ENCODE results near the gene ALOXE3.

ALOXE3 gene

GRCh38 chr17:8117980-8118768 lies at the start of gene ALOXE3:
ALOXE3 (minus strand) TSS chr17:8118514; CDS start chr17:8117990, 524 bp downstream.
- DNase-seq (ENCODE audit: low spot score): peak; percentile 68

- DNase-seq (ENCODE audit: low spot score): no peak
Measured at GRCh38 chr17:8167526-8167925, 49.2 kb upstream of the ALOXE3 start.

- DNase-seq (ENCODE audit: low spot score): no peak
Measured at GRCh38 chr17:8166731-8167130, 48.4 kb upstream of the ALOXE3 start.

DNA sequence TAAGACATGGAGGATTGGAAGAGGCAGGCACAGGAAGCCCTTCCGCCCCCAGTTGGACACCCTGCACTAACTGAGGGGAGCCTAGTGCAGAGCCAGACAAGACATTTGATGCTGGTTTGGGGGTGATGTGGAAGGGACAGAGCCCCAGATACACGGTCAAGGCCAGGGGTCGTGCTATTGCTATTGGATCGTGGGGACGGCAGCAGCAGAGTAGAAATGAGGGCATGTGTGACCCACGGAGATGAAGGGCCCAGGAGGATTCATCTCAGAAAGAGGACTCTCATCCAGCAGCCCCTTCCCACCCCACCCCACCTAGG lies 46.5 kb upstream of the ALOXE3 start:
- no peak for DNase-seq (ENCODE audit: low spot score)

- DNase-seq (ENCODE audit: low spot score): peak; percentile 57
Measured at GRCh38 chr17:8163978-8164814, 45.9 kb upstream of the ALOXE3 start.

DNA sequence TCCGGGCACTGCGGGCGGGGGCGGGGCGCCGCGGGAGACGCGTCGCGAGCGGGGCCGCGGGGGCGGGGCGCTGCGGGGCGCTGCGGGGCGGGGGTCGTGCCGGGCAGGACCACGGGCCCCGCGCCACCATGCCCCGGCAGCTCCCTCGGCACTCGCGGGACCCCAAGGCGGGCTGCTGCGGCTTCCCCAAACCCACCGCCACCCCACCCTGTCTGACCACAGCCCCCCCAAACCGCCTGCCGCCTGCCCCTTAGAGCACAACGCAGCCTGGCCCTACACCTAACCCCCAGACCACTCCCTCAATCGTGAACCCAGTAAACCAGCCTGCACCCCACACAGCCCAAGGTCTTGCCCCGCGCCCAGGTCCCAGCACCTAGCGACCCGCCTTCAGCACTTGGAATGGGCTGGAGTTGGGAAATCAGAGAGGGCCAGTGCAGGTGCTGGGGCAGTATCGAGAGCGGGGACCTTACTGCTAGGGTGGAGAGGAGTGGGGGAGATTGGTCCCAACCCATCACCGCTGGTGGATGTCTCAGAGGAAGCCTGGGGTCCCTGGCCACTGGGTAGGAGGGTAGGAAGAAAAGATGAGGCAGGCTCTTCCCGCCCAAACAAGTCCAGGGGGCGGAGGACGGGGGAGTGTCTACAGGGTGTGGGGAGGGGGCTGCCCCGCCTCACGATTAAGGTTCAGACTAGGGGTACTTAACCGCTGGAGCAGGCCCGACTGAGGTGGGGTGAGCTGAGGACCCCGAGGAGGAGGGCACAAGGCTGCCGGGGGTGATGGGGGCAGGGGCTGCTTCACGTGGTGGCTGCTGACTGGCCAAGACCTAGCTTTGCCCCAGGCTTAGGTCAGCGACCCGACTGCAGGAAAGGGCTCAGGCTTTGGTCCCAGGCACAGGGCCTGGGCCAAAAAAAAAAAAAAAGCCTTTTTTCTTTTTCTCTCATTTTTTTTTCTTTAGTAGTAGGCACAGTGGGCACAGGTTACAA lies 45.0 kb upstream of the ALOXE3 start:
- DNase-seq (ENCODE audit: low spot score): no peak

- DNase-seq (ENCODE audit: low spot score): peak; percentile 69
Measured at GRCh38 chr17:8162233-8162996, 44.1 kb upstream of the ALOXE3 start, which contains the start of gene VAMP2. VAMP2 (minus strand) TSS chr17:8162948; CDS start chr17:8162879, 69 bp downstream.

DNA sequence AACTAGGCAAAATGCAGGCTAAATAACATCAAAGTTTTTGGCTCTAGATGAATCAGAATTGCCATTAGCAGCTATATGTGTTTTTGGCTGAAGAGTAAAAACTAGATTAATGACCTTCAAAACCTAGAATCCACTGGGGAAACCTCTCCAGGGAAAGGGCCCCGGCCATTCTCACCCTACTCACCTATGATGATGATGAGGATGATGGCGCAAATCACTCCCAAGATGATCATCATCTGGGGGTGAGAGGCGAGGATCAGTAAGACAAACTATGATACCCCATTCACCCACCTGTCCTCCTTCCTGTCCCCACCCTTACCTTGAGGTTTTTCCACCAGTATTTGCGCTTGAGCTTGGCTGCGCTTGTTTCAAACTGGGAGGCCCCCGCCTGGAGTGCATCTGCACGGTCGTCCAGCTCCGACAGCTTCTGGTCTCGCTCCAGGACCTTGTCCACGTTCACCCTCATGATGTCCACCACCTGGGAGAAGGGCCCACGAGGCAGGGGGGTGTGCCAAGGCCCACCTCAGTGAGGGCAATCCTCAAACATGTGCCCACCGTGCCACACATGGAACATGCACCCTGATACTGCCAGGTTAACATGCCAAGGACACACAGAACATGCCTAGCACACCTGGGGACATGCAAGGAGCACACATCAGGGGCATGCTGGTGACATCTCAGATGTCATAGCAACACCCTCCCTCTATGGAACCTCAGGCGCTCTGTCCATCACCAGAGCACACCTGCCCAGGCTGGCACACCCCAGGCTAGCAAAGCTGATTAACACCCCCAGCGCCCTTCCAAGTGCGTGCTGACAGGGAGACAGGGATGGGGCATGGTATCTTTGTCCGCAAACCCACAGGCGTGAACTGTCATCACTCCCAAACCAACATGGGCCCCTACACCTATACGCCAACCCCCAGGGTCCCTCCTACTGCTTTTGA lies 43.2 kb upstream of the ALOXE3 start:
- no peak for DNase-seq (ENCODE audit: low spot score)

DNA sequence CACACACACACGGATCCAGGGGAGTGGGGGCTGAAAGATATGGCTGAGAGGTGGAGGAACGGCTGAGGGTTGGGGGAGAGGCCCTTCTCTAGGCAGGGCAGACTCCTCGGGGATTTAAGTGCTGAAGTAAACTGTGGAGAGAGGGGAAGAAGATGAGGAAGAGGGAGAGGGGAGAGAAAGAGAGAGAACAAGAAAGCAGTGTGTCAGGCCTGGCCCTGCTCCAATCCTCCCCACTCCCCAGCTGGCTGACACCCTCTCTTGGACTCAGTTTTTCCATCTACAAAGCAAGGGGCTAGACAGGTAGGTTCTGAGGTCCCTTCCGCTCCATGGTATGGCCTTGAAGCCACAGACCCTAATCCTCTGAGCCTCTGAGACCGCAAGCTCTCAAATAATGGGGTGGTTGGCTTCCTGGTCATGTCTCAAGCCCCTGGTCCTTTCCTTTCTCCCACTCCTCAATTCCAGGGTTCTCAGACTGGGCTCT lies 42.5 kb upstream of the ALOXE3 start:
- DNase-seq (ENCODE audit: low spot score): no peak

DNA sequence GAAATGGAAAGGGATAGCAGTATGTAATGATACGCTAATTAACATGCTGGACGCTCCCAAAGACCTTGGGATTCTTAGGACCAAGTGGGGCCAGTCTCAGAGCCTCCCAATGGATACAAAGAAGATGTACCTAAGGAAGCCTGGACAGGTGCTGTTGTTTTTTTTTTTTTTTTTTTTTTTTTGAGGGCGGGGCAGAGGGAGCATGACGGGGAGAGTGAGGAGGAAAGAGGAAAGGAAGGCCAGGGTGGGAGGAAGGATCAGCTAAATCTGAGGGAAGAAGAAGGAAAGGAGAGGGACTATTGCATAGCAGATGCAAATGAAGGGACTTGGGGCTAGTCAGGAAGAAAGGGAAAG lies 41.9 kb upstream of the ALOXE3 start:
- DNase-seq (ENCODE audit: low spot score): no peak

- DNase-seq (ENCODE audit: low spot score): no peak
Measured at GRCh38 chr17:8159459-8160223, 41.3 kb upstream of the ALOXE3 start.

GRCh38 chr17:8159032-8159400 lies 40.7 kb upstream of the ALOXE3 start:
- no peak for DNase-seq (ENCODE audit: low spot score)

DNA sequence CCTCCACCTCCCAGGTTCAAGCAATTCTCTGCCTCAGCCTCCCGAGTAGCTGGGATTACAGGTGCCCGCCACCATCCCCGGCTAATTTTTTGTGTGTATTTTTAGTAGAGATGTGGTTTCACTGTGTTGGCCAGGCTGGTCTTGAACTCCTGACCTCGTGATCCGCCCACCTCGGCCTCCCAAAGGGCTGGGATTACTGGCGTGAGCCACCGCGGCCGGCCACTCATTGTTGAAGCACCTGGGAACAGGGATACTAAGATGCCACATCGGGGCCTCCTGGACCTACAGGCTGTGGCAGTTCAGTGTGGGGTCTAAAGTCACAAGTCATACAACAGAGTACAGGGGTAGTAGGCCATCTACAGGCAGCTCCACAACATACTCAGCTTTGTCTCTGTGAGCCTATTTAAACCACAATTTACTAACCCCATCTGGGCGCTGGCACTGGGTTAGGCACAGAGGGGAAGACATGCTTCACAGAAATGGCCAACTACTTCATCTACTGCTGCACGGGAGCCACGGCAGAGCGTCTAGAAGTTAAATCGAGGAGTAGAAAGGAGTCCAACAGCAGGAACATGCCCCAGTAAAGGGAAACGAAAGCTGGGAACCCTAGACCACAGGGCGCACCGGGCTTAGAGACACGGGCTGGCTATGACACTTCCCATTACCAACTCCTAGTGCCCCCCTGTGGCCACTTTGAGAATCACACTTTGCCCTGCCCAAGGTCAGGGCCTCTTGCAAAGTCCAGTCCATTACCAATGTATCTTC lies 40.1 kb upstream of the ALOXE3 start:
- peak; percentile 88 for DNase-seq (ENCODE audit: low spot score)

GRCh38 chr17:8156246-8156992 lies 38.1 kb upstream of the ALOXE3 start:
- peak; percentile 99 for DNase-seq (ENCODE audit: low spot score)

GRCh38 chr17:8155996-8156245 lies 37.6 kb upstream of the ALOXE3 start:
- no peak for DNase-seq (ENCODE audit: low spot score)

GRCh38 chr17:8155231-8155995 lies 37.1 kb upstream of the ALOXE3 start:
- DNase-seq (ENCODE audit: low spot score): no peak

DNA sequence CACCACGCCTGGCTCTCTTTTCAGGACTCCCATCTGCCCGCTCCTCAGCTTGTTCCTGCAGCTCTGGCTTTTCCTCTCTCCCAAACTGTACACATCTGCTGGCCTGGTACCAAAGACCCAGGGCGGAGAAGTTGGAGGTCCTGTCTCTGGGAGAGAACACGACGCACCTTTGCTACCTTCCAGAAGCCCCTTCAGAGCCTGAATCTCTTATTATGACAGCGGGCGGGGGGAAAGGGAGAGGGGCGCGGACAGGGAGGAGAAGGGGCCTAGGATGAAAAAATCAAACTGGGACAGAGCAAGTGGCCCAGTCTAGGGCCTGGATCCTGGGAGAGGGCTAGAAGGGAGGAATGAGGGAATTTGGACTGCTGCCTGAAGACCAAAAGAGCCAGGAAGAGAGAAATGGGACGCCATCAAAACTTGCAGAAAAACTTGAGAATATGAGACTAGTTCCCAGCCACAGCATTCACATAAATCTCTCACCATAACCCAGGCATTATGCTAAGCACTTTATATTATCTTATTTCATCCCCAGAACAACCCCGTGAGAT lies 36.4 kb upstream of the ALOXE3 start:
- no peak for DNase-seq (ENCODE audit: low spot score)
